GM19468 (cell line): ENCODE data around the gene CTSD.
"Not testable (repeated sequence)": the region's sequence is repeated elsewhere in the genome, so short reads cannot be mapped to it uniquely, and the experiment has no call there.

Experiments used
- ATAC-seq: cut with Tn5 transposase; IDR thresholded peaks from one replicate; pipeline ENCODE4 v1.9.1; 2021; ENCODE audit warnings: mild to moderate bottlenecking, moderate library complexity, moderate number of reproducible peaks; ENCODE audit not compliant: unreplicated experiment; ENCODE audit errors: extremely low read depth

Gene CTSD

DNA sequence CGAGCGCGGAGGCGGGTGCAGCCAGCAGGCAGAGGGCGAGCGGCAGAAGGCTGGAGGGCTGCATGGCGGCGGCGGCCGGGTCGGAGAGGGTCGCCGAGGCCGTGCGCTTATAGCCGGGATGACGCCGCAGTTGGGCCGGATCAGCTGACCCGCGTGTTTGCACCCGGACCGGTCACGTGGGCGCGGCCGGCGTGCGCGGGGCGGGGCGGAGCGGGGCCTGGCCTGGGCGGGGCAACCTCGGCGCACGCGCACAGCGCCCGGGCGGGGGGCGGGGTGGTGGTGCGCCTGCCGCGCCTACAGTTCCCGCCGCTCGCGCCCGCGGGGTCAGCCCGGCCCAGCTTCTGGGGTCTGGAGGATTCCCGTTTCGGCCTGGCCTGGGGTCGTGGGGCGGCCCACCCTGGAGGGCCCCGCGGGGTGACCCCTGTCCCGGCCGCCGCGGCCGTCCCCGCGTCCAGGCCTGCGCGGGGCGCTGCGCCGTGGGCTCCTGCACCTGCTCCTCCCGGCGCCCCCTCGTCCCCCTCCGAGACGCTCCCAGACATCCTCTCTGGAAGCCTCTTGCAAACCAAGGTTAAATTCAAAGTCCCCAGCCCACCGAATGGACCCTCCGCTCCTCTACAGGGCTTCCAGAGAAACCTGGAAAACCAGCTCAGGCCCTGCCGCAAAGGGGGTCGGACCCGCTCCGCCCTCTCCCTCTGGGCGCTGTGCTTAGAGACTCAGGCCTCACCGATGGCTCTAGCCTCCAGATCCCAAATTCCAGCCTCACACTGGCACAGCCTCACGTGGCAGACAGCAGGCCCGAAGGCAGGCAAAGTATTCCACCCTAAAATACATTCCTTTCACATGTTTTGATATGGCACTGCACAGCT lies at the start of gene CTSD:
TSS of gene CTSD (minus strand) at position 132 of the 866 bp plus-strand sequence. CDS start at position 64, 68 bp downstream.
- ATAC-seq: peak; percentile 42

DNA sequence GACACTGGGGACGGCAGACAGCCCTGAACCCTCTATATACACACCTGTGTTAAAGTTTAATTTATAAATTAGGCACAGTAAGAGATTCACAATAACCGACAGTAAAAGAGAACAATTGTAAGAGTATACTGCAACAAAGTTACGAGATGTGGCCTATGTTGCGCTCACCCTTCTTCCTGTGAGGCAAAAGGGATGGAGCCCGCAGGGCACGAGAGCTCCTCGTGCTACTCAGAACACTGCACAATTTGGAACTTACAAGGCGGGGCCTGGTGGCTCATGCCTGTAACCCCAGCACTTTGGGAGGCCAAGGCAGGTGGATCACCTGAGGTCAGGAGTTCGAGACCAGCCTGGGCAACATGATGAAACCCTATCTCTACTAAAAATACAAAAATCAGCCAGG lies 49.6 kb upstream of the CTSD start:
- not testable (repeated sequence) for ATAC-seq

- ATAC-seq: no peak
Measured at GRCh38 chr11:1812801-1813200, 49.1 kb upstream of the CTSD start.

DNA sequence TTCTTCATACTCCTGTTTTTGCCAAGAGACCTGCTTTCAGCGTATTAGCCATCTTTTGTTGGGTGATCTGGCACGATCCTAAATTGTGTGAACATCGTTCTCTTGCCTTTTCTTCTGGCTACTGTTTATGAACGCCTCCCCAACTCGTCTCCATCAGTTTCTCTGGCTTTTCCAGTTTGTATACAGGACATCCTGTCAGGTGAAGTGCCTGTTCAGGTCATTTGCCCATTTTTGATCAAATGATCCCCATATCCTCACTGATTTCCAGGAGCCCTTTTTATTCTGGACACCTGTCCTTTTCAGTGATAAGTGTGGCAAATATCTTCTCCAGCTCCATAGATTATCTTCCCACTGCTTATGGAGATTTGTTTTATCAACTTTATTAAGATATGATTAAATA lies 48.5 kb upstream of the CTSD start:
- ATAC-seq: no peak

- no peak for ATAC-seq
Measured at GRCh38 chr11:1810761-1811160, 47.0 kb upstream of the CTSD start.

DNA sequence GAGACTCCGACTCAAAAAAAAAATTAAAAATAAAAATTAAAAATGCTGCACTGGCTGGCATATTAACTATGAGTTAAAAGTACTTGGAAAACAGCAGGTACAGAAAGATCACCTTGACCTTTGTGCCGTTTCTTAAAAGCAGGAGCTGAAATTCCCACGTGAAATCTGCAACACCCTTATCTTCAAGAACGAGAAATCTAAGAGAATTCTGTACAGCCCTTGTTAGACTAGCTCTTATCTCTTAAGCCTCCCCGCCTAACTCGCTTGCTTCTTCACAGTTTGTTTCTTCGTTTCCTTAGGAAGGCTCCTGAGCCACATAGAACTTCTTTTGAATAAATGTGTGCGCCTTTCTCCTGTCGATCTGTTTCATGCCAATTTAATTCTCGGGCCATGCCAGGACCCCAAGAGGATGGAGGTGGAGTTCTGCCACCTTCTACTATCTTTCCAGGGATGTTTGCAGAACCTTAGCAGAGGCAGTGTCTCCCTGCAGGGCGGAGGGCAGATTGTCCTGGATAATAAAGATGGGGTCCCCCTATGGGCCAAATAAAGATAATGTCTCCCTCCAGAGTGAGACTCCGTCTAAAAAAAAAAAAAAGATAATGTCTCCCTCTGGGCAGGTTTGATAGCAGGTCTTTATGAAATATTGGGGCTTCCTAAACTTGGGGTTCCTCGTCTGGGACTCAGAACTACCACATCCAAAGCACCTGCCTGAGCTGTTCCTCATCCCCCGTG lies 43.7 kb upstream of the CTSD start:
- ATAC-seq: no peak

- ATAC-seq: no peak
Measured at GRCh38 chr11:1805525-1805924, 41.8 kb upstream of the CTSD start.

GRCh38 chr11:1803835-1804519 lies 40.2 kb upstream of the CTSD start:
- not testable (repeated sequence) for ATAC-seq

GRCh38 chr11:1803246-1803645 lies 39.5 kb upstream of the CTSD start:
- ATAC-seq: no peak

DNA sequence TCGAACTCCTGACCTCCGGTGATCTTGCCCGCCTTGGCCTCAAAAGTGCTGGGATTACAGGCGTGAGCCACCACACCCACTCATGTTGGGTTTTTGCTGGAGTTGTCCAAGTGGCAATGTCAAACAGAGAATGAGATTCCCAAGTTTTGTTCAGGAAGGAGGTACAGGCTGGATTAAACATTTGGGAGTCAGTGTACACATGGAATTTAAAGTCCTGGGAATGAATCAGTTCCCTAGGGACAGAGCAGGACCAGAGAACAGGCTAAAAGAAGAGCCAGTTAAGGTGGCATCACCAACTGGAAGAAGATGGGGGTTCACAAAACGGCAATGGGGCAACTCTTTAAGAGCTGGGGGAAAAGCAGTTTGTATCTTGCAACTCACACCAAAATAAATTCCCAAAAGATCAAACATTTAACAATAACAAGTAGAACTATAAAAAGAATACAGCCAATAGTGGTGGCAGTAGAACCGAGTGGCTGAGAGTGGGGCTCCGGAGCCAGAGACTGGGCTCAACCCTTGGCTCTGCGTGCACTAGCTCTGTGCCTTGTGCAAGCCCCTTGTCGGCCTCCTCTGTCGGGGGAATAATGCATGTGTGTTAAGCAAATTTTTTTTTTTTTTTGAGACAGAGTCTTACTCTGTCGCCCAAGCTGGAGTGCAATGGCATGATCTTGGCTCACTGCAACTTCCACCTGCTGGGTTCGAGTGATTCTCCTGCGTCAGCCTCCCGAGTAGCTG lies 33.8 kb upstream of the CTSD start:
- no peak for ATAC-seq

- ATAC-seq: no peak
Measured at GRCh38 chr11:1796413-1797011, 32.8 kb upstream of the CTSD start.

- ATAC-seq: no peak
Measured at GRCh38 chr11:1793081-1793480, 29.4 kb upstream of the CTSD start.

GRCh38 chr11:1792461-1792860 lies 28.7 kb upstream of the CTSD start:
- no peak for ATAC-seq

GRCh38 chr11:1791912-1792311 lies 28.2 kb upstream of the CTSD start:
- ATAC-seq: no peak

DNA sequence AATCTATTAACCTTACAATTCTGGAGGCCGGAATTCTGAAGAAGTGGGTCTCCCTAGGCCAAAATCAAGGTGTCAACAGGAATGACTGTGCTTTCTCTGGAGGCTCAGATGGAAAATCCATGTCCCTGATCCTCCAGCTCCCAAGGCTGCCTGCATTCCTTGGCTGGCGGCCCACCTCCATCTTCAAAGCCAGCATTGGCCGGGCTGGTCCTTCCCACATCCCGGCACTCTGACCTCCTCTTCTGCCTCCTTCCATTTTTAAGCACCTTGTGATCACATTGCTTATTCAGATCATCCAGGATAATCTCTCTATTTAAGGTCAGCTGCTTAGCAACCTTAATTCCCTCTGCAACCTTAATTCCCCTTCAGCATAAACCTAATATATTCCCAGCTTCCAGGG lies 22.7 kb upstream of the CTSD start:
- no peak for ATAC-seq

DNA sequence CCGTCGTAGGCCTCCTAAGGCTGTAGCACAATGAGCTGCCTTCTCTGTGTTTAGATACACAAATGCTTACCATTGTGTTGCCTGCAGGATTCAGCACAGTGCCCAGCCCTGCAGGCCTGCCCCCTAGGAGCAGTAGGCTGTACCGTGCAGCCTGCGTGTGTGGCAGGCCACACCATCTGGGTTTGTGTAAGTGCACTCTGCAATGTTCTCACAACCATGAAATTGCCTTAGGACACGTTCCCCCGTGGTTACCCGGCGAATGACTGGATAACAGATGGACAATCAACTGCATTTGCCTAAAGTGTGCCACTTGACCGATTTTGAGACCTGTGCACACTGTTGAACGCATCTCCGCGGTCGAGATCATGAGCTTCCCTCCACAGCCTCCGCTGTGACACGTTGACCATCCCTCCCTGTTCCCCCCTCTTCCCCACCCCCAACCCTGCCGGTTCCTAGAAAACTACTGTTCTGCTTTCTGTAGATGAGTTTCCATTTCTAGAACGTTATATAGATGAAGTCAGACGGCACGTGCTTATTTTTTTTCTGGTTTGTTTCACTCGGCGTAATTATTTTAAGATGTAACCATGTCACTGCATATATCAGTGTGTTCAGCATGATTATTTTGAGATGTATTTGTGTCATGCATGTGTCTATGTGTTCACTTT lies 22.2 kb upstream of the CTSD start:
- ATAC-seq: no peak

- no peak for ATAC-seq
Measured at GRCh38 chr11:1784761-1785650, 21.3 kb upstream of the CTSD start.
